Hematopoietic multipotent progenitor cell treated with erythropoietin and hydrocortisone succinate and interleukin-3 and kit ligand, for 6 days (in vitro differentiated cells): Measurements from ENCODE around the gene HLA-C.
"Not testable (repeated sequence)": the region's sequence is repeated elsewhere in the genome, so short reads cannot be mapped to it uniquely, and the experiment has no call there.

ENCODE experiments used
- DNase-seq: peaks from one replicate; pipeline ENCODE4 v3.0.0-alpha.2; 2015

HLA-C gene

GRCh38 chr6:31268836-31269235 is 3.1 kb downstream of the HLA-C start:
- DNase-seq = no peak

DNA sequence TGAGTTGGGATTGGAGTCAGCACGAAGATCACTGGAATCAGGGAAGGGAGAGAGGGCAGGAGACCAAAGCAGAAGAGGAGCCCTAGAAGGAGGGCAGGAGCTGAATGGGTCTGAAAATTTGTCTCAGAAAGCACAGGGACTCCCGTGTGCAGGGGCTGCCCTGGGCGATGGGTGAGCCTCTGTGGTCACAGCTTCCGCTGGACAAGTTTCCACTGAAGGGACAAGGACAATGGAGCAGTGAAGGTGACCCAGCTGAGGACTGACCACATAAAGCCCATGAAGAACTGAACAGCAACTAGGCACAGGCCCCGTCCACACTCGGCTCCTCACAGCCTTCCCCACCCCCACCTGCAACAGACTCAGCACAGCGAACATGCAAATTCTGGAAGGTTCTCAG is 3.5 kb downstream of the HLA-C start:
- no peak for DNase-seq

DNA sequence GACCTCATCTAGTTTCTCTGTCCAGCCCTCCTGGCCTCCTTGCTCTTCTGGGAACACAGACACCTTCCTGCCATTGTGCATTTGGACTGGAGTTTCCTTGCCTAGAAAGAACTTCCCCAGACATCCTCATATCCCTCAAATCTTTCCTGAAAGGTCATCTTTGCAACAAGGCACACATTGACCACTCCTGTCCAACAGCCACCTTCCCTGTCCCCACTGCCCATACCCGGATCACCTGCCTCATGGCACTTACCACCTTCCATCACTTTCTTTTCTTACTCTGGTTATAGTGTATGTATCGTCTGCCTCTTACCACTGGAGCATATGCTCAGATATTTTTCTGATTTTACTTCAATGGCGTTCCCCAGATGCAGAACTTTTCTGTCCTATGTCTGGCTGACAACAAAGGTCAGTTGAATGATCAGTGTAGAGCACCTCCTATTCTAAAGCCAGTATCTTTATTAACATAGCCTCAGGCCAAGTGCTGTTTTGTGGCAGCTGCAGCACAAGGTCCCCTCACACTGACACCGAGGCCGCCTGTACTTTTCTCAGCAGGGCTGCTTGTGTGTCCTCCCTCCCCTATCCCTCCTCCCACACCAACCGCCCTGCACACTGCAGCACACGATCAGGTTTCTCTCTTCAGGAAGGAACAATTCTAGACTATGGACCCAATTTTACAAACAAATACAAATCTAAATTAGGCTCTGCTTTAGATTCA is 4.1 kb downstream of the HLA-C start:
- DNase-seq = no peak

GRCh38 chr6:31266567-31267360 is 5.1 kb downstream of the HLA-C start:
- no peak for DNase-seq

DNA sequence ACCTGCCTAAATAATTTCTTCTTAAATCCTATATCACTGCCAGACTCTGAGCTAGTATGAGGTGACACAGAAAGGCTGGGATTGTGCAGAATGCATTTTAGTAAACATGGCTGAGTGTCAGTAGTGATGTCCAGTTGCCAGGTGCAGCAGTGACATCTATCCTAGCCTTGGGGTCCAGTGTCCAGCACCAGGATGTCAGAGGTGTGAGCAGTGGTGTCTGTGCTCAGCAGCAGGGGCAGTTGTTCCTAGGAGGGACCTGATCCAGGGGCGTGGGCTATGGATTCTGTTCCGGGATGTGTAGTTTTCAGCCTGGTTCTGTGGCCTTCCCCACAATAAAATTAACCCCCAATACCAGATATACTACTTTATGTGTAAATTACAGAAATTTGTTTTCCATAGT is 6.0 kb downstream of the HLA-C start:
- DNase-seq = no peak

GRCh38 chr6:31263346-31263933 is 8.5 kb downstream of the HLA-C start:
- peak; percentile 32 for DNase-seq

DNA sequence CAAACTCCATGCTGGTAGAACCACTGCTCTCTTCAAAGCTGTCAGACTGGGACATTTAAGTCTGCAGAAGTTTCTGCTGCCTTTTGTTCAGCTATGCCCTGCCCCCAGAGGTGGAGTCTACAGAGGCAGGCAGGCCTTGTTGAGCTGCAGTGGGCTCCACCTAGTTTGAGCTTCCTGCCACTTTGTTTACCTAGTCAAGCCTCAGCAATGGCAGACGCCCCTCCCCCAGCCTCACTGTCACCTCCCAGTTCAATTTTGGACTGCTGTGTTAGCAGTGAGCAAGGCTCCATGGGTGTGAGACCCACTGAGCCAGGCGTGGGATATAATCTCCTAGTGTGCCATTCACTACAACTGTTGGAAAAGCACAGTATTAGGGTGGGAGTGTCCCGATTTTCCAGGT is 11.9 kb downstream of the HLA-C start:
- not testable (repeated sequence) for DNase-seq

- DNase-seq = no peak
Observed at GRCh38 chr6:31252625-31253024, 19.3 kb downstream of the HLA-C start.

DNA sequence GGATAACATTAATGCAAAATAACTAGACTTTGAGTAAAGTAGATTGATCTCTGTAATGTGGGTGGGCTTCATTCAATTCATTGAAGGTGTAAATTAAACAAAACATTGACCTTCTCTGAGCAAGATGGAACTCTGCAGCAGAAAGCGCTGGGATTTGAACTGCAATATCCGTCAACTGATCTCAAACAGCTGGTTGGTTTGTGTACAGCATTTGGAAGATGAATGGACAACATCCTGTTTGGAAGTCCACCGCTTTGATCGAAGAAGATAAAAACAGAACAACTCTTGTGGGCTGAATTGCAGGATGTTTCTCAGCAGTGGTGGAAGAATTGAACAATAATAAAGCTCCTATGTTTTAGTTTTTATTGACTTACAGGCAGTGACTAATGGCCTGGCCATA is 20.6 kb downstream of the HLA-C start:
- no peak for DNase-seq

- no peak for DNase-seq
Observed at GRCh38 chr6:31249184-31249583, 22.7 kb downstream of the HLA-C start.

DNA sequence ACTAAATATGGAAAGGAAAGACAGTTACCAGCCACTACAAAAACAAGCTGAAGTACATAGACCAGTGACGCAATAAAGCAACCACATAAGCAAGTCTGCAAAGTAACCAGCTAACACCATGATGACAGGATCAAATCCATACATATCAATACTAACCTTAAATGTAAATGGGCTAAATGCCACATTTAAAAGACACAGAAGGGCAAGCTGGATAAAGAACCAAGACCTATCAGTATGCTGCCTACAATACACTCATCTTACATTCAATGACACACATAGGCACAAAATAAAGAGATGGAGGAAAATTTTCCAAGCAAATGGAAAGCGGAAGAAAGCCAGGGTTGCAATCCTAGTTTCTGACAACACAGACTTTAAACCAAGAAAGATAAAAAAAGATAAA is 24.1 kb downstream of the HLA-C start:
- DNase-seq = no peak

DNA sequence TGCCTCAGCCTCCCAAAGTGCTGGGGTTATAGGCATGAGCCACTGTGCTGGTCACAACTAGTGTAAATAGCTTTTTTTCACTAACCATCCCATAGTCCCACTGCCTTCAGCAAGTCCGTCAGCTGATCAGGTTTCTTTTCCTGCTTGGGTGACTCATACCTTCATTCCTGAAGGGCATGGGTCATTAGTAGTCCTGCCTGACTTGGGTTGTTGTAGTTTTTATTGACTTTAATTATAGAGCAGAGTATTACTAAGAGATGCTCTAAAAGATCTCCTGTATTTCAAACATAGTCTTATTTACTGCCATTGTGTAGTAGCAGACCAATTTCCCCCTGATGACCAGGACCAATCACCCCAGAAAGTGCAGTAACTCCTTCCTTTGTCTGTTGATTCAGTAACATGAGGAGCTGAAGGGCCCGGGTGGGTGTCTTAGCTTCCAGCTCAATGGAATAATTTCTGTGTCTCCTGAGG is 25.8 kb downstream of the HLA-C start:
- no peak for DNase-seq

GRCh38 chr6:31243508-31243907 is 28.4 kb downstream of the HLA-C start:
- DNase-seq = no peak

- DNase-seq = no peak
Observed at GRCh38 chr6:31239854-31240253, 32.0 kb downstream of the HLA-C start.

GRCh38 chr6:31234101-31234500 is 37.8 kb downstream of the HLA-C start:
- DNase-seq = not testable (repeated sequence)

DNA sequence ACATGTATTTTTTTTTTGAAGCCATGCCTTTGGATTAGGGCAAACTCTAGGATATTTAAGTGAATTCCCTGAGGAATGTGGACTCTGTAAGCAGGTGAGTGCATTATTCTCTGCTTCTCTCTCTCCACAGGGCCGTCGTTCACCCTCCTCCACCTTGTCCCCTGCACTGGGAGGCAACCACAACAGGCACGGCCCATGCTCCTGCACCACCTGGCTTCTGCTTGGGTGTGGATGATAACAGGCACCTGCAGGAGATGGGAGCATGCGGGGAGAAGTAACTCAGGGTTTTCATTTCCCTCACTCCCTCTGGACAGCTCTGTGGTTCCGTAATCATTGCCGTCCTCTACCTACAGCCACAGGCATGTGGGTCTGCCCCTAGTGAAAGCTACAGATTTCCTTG is 43.4 kb downstream of the HLA-C start:
- no peak for DNase-seq

DNA sequence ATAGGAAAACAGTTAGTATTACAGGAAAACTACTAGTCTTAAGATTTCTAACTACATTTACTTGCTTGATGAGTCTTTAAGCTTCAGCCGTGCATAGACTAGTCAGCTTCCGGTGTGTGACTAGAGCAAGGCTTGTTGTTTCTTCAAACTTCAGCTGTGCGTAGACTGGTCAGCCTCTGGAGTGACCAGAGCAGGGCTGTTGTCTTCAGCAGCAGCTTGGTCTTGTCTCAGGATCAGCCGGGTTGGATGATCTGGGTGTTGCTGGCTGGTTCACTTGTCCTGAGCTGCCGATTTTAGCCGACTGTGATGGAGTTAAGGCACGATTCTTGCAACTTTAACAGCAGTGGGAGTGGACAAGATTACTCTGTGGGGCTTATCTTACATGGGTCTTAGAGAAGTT is 44.7 kb downstream of the HLA-C start:
- no peak for DNase-seq

DNA sequence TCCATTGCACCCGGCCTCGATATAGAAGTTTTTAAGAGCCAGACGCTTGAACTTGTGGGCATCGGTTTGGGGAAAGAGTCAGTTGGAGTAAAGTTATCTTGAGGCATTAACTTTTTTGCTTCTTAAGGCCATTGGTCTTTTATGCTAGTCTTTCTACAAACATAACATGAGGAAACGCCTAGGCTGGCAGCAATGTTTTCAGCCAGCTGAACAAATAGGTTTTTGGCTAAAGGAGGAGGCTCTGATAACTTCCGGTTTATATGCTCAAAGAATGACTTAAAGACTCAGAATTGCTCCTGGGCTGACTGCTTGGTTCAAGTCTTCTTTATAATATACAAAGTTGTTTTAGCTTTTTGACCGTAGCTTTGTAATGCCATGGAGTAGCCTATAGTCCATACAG is 46.2 kb downstream of the HLA-C start:
- no peak for DNase-seq

- no peak for DNase-seq
Observed at GRCh38 chr6:31222496-31222895, 49.4 kb downstream of the HLA-C start.
